Ectodermal cell (in vitro differentiated cells): ENCODE results near the gene CLIP1.

Experiments
- H3K27ac ChIP-seq: 2 replicates; pipeline ENCODE4 v1.7.0; 2013; ENCODE audit warnings: mild to moderate bottlenecking, low read depth, low read length; ENCODE audit not compliant: insufficient read depth, poor library complexity, severe bottlenecking
- H3K27me3 ChIP-seq: 2 replicates; pipeline ENCODE4 v1.7.0; 2013; ENCODE audit warnings: mild to moderate bottlenecking, low read length; ENCODE audit not compliant: insufficient read depth, control insufficient read depth, poor library complexity, severe bottlenecking
- H3K36me3 ChIP-seq: one replicate; pipeline ENCODE4 v1.7.0; 2013; ENCODE audit warnings: low read length; ENCODE audit not compliant: control insufficient read depth, insufficient read depth
- H3K4me1 ChIP-seq: one replicate; pipeline ENCODE4 v1.7.0; 2013; ENCODE audit warnings: low read length; ENCODE audit not compliant: control insufficient read depth, insufficient read depth
- H3K4me3 ChIP-seq: 2 replicates; pipeline ENCODE4 v1.7.0; 2013; ENCODE audit warnings: low read depth, low read length, control low read depth; ENCODE audit not compliant: insufficient read depth
- H3K9me3 ChIP-seq: 2 replicates; pipeline ENCODE4 v1.7.0; 2013; ENCODE audit warnings: mild to moderate bottlenecking, low read length, moderate library complexity; ENCODE audit not compliant: control insufficient read depth
- WGBS, 2 experiments: methylation state at CpG; one replicate each; pipeline ENCODE4 v1.1.7; 2013; ENCODE audit warnings: missing lambda C conversion rate in 2 of 2; 5-methylcytosine and 5-hydroxymethylcytosine counted together

Gene CLIP1

DNA sequence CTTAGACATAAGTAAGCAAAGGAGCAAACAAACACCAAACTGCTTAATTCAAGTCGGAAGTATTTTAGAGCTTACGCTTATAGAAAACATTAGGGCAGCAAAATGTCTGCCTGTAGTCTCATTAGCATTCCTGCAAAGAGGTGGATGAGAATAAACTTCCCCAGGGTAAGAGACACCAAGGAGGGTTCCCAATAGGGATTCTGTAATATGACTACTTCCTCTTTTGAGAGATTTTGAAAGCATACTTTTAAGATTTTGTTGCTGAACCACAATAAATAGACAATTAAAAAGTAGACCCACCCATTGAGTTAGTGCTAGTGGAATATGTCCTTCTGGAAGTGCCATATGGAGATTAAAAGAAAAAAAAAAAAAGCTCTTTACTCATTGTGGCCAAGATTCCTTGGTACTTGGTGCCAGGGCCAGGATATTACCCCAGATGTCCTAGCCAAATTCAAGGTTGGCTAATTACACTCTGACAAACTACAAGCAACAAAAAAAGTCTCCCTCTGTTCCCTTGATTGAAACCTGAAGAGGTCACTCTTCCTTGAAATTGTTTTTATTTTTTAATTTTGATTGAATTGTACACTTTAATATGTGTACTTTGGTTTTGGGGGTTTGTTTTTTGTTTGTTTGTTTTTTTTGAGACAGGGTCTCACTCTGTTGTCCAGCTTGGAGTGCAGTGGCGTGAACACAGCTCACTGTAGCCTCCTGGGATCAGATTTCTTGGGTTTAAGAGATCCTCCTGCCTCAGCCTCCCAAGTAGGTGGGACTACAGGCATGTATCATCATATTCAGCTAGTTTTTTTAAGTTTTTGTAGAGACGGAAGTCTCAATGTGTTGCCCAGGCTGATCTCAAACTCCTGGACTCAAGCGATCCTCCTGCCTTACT lies 8.7 kb downstream of the CLIP1 start:
- Histone ChIP-seq H3K9me3 (no peaks in the 10 kb centered on the region), H3K4me1 (no peaks in the 10 kb centered on the region), H3K36me3 (peaks cover 3% of the 10 kb centered on the region), H3K4me3 (no peak overlapping the region), H3K27ac (no peak overlapping the region), H3K27me3 (no peaks in the 10 kb centered on the region)
- 96% methylated on average over 5 of the region's 5 CpGs for WGBS, 2 experiments

DNA sequence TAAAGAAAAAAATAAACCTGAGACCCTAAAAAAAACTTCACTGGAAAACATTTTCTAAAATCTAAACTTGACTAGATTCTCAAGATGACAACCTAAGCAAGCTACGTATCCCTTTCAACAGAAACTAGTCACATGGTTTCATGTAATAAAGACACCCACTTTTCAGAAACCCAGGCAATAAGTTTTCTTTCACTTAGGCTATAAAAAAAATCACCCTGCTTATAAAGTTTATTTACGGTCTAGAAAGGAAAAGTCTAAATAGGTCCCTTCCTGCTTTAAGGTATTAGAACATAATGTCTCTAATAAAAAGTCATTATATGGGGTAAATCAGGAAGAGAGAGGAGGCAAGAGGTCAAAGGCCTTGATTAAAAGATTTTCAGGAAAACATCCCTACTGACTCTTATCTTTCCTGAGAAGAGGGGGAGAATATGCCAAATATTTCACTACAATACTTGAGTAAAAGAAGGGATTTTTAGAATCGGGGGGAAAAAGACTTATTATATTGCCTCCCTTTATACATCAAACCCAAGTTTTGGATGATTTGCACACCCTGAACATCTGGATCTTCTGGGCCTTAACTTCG lies 9.5 kb downstream of the CLIP1 start:
- 90 to 96% methylated on average over 2 to 3 of the region's 4 CpGs for WGBS, 2 experiments
- H3K4me3 ChIP-seq, result no peak overlapping the region
- H3K9me3 ChIP-seq, result no peaks in the 10 kb centered on the region
- no peaks in the 10 kb centered on the region for H3K4me1 ChIP-seq
- H3K36me3 ChIP-seq, result peaks cover 3% of the 10 kb centered on the region
- no peaks in the 10 kb centered on the region for H3K27me3 ChIP-seq
- H3K27ac ChIP-seq, result no peak overlapping the region

DNA sequence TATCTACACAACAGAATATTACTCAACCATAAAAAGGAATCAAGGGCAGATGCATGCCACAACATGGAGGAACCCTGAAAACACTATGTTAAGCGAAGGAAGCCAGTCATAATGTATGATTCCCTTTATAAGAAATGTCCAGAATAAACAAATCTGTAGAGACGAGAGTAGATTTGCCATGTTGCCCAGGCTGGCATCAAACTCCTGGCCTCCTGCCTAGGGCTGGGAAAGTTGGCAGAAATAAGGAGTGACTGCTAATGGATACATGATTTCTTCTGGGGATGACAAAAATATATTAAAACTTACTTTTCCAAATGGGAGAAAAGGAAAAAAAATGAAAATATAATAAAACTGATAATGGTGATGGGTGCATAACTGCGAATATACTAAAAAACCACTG lies 10.9 kb downstream of the CLIP1 start:
- no peaks in the 10 kb centered on the region for H3K9me3 ChIP-seq
- 94 to 98% methylated on average over 2 of the region's 3 CpGs for WGBS, 2 experiments
- peaks cover 3% of the 10 kb centered on the region for H3K36me3 ChIP-seq
- H3K27ac ChIP-seq, result no peak overlapping the region
- H3K4me3 ChIP-seq, result no peak overlapping the region
- H3K27me3 ChIP-seq, result no peaks in the 10 kb centered on the region
- H3K4me1 ChIP-seq, result no peaks in the 10 kb centered on the region

DNA sequence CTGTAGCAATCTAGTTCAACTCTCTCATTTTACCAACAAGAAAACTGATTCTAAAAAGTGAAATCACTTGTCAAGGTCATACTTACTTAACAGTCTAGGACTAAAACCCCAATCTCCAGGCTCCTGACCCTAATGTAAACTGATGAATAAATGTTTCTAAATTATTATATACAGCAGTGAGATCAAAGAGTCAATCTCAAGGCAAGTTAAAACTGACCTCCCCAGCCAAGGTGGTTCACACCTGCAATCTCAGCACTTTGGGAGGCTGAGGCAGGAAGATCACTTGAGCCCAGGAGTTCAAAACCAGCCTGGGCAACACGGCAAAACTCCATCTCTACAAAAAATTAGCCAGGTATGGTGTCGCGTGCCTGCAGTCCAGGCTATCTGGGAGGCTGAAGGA lies 15.3 kb downstream of the CLIP1 start:
- H3K36me3 ChIP-seq, result peaks cover 3% of the 10 kb centered on the region
- no peak overlapping the region for H3K4me3 ChIP-seq
- H3K27me3 ChIP-seq, result no peaks in the 10 kb centered on the region
- 92 to 100% methylated on average over 3 of the region's 3 CpGs for WGBS, 2 experiments
- H3K27ac ChIP-seq, result no peak overlapping the region
- no peaks in the 10 kb centered on the region for H3K9me3 ChIP-seq
- no peaks in the 10 kb centered on the region for H3K4me1 ChIP-seq

DNA sequence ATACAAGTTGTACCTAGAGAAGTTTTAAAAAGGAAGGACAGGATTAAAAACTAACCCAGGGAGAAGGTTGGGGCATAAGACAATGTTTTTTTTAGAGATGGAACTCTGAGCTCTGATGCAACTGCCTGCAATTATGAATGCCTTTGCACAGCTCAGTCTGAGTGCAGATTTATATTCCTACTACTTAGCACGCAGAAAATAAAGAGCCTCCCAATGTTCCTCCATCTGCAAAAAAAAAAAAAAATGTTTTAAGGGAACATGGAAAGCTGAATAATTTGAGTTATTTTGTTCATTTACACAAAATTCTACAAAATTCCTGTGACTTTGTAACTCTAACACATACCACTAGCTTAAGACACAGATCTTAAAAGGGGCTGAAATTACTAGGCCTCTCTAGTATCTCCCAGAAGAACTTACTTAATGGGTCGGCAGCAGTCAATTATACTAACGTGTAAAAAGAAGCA lies 15.7 kb downstream of the CLIP1 start:
- peaks cover 3% of the 10 kb centered on the region for H3K36me3 ChIP-seq
- no peak overlapping the region for H3K4me3 ChIP-seq
- no peaks in the 10 kb centered on the region for H3K9me3 ChIP-seq
- H3K27ac ChIP-seq, result no peak overlapping the region
- H3K27me3 ChIP-seq, result no peaks in the 10 kb centered on the region
- WGBS, 2 experiments, result 100% methylated on average over 1 to 2 of the region's 3 CpGs
- no peaks in the 10 kb centered on the region for H3K4me1 ChIP-seq

DNA sequence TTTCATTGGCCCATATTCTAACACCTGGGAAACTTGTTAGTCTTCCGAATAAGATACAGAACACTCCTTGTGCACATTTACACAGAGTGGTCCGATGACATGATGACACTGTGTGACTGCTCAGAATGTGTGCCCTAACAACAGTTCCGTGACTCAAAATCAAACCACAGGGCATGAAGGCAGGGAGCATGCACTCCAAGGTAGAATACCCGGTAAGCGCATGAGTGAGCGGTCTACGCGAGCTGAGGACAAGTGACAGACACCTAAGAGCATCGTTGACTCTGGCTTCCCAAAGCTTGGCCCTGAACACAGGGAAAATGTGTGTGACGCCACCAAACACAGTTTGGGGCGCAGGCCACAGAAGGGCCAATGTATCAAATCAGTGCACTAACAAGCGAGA lies 18.6 kb downstream of the CLIP1 start:
- WGBS, 2 experiments, result 96 to 97% methylated on average over 12 of the region's 12 CpGs
- H3K4me1 ChIP-seq, result peaks cover 6% of the 10 kb centered on the region
- no peaks in the 10 kb centered on the region for H3K9me3 ChIP-seq
- no peaks in the 10 kb centered on the region for H3K27me3 ChIP-seq
- H3K36me3 ChIP-seq, result no peaks in the 10 kb centered on the region
- H3K27ac ChIP-seq, result no peak overlapping the region
- no peak overlapping the region for H3K4me3 ChIP-seq

DNA sequence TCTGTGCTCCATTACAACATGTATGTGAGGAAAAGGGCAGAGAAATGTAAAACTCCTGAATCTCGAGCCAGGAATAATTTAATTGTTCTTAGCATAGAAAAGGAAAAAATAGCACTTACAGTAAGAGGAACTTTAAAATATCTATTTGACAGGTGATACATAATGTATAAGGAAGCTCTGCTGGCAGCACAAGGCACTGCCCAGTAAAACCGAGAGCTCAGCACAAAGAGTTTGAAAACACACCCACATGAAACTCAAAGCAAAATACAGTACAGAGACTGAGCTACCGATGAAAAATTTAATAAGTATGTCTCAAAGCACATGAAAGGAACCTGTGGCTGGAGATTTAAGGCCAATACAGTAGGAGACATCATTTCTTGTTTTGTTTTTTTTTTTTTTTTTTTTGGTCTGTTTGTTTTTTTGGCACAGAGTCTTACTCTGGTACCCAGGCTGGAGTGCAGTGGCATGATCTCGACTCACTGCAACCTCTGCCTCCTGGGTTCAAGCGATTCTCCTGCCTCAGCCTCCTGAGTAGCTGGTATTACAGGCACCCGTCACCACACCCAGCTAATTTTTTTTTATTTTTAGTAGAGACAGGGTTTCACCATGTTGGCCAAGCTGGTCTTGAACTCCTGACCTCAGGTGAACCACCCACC lies 19.2 kb downstream of the CLIP1 start:
- Histone ChIP-seq H3K4me3 (no peak overlapping the region), H3K27me3 (no peaks in the 10 kb centered on the region), H3K36me3 (no peaks in the 10 kb centered on the region), H3K9me3 (no peaks in the 10 kb centered on the region), H3K4me1 (peaks cover 6% of the 10 kb centered on the region), H3K27ac (no peak overlapping the region)
- WGBS, 2 experiments, result 90 to 93% methylated on average over 6 of the region's 6 CpGs

DNA sequence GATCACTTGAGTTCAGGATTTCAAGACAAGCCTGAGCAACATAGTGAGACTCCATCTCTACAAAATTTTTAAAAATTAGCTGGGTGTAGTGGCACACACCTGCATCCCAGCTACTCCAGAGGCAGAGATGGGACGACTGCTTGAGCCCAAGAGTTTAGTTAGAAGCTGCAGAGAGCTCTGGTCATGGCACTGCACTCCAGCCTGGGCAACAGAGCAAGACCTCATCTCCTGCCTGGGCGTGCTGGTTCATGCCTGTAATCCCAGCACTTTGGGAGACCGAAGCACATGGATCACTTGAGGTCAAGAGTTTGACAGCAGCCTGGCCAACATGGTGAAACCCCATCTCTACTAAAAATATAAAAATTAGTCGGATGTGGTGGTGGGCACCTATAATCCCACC lies 20.2 kb downstream of the CLIP1 start:
- H3K27ac ChIP-seq, result no peak overlapping the region
- 92 to 96% methylated on average over 4 of the region's 4 CpGs for WGBS, 2 experiments
- no peaks in the 10 kb centered on the region for H3K36me3 ChIP-seq
- H3K4me1 ChIP-seq, result peaks cover 6% of the 10 kb centered on the region
- H3K4me3 ChIP-seq, result no peak overlapping the region
- no peaks in the 10 kb centered on the region for H3K9me3 ChIP-seq
- H3K27me3 ChIP-seq, result no peaks in the 10 kb centered on the region

DNA sequence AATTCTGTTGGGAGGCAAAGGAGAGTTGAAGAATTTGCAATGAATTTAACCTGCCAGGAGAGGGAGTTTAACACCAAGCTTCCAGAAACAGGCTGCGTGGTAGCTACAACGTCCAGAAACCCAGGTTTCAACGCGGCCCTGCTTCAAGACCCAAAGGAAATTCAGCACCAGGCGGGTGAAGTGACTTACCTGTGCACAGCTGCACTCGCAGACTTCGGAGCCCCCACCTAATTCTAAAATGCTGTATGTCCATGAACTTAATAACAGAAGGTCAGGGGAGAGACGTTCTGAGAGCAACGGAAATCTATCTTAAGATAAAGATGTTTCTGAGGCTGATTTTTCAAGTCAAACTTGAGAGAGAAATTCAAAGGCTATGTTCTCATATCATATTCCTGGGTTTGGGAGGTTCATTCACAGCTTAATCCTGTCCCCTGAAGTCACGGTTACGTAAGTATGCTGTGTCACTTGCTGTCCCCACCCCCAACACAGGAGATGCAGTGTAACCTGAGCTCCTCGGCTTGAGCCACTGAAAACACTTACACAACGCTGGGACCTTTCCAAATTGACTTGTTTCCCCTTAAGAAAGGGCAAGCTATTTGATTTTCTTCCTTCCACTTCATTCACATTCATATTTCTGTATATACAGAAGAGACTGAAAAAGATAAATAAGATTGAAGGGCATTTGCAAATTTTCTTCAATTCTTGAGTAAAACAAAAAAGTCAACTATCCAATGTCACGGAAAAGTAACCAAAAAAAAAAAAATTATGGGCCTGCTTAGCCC lies 22.7 kb downstream of the CLIP1 start:
- WGBS, 2 experiments, result 19 to 22% methylated on average over 14 of the region's 14 CpGs
- H3K4me3 ChIP-seq, result no peak overlapping the region

DNA sequence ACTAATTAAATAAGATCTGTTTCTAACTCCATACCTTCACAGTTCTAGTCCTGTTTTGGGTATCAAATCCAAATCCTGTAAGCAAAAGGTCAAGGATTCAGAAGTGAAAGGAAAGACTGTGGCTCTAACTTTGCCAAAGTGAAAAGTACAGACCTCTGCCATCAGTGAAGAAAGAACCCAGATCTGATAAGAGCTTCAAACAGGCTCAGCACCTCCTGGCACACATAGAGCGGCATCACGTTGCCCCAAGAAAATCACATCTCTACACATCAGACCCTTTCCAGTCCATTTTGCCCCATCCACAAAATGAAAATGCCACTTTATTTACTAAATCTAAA lies 23.2 kb downstream of the CLIP1 start:
- Histone ChIP-seq H3K27ac (no peak overlapping the region), H3K4me3 (no peak overlapping the region), H3K4me1 (peaks cover 6% of the 10 kb centered on the region), H3K36me3 (no peaks in the 10 kb centered on the region), H3K27me3 (no peaks in the 10 kb centered on the region), H3K9me3 (no peaks in the 10 kb centered on the region)
- 57 to 61% methylated on average over 2 of the region's 2 CpGs for WGBS, 2 experiments

More for the DNA sequence above, 22.7 kb downstream of the CLIP1 start:
- Histone ChIP-seq H3K36me3 (no peaks in the 10 kb centered on the region), H3K27ac (peak overlapping the region; percentile 83), H3K4me1 (peaks cover 6% of the 10 kb centered on the region), H3K27me3 (no peaks in the 10 kb centered on the region), H3K9me3 (no peaks in the 10 kb centered on the region)
